GM12873 (cell line): ENCODE results near the gene PPFIA2.

Experiments
- TF ChIP-seq, protein P1 (sequence below): IDR thresholded peaks from 2 replicates; pipeline ENCODE4 v1.5.1; 2012; ENCODE audit warnings: low read depth, mild to moderate bottlenecking, moderate library complexity, low read length, control low read depth; ENCODE audit not compliant: insufficient read depth; ENCODE audit errors: missing control alignments

PPFIA2 gene

DNA sequence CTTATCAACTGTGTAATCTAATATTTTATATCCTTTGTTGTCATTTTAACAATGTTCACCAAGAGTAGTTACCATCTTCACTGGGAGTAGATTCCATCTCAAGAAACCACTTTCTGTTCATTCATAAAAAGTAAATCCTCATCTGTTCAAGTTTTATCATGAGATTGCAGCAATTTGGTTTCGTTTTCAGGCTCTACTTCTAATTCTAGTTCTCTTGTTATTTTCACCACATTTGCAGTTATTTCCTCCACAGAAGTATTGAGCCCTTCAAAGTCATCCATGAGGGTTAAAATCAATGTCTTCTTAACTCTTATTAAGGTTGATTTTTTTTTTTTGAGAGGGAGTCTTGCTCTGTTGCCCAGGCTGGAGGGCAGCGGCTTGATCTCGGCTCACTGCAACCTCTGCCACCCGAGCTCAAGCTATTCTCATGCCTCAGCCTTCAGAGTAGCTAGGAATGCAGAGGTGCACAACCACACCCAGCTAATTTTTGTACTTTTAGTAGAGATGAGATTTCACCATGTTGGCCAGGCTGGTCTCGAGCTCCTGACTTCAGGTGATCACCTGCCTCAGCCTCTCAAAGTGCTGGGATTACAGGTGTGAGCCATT, 404.7 kb downstream of the PPFIA2 start:
- TF ChIP-seq, protein P1, sequence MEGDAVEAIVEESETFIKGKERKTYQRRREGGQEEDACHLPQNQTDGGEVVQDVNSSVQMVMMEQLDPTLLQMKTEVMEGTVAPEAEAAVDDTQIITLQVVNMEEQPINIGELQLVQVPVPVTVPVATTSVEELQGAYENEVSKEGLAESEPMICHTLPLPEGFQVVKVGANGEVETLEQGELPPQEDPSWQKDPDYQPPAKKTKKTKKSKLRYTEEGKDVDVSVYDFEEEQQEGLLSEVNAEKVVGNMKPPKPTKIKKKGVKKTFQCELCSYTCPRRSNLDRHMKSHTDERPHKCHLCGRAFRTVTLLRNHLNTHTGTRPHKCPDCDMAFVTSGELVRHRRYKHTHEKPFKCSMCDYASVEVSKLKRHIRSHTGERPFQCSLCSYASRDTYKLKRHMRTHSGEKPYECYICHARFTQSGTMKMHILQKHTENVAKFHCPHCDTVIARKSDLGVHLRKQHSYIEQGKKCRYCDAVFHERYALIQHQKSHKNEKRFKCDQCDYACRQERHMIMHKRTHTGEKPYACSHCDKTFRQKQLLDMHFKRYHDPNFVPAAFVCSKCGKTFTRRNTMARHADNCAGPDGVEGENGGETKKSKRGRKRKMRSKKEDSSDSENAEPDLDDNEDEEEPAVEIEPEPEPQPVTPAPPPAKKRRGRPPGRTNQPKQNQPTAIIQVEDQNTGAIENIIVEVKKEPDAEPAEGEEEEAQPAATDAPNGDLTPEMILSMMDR: no peak

DNA sequence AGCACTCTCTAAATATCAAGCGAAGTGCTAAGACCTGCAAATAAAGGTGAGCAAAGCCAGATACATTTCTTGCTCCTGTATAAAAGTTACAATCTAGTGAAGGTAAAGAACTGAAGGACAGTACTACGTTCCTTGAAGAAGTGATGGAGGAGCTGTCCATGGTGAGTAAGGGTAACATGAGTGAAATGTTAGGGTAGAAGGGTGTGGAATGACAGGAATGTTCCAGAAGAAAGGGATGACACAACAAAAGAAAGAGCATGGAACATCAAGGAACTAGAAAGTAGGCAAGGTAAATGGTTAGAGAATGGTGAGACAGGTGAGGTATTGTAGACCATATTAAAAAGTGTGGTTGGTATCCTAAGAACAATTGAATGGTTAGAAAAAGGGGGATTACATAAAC, 408.8 kb downstream of the PPFIA2 start:
- TF ChIP-seq, protein P1: no peak

DNA sequence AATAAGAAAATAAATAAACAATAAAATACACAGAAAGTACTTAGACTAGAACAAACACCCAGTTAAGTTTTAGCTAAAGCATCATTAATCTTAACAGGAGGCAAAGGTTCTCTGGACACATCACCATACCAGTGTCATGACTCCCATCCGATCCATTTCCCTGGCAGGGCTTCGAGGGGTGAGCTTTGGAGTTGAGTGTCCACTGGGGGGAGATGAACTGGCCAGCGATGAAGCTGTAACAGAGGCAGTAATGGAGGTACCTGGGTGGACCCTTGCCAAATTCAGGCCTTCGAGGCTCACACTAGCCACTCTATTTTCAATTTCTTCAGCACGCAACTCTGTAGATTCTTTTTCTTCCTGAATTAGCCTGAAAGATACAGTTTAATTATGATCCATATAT, 411.7 kb downstream of the PPFIA2 start:
- TF ChIP-seq, protein P1: no peak

DNA sequence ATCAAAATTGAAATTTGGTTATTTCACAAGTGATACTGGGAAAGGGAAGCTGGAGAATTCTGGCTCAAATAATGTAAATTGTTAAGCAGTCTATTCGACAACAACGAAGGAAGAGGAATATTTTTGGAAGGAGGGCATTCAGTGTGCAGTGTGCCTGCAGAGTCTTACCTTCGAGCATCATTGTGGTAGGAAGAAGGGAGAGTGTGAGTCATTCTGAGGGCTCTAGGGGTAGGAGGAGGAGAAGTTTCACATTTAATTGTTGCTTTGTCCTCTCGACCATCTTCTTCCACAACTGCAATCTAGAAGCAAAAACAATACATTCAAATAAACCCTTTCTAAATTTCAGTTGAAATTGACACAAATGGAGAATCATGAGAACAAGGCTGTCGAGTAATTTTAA, 418.2 kb downstream of the PPFIA2 start:
- TF ChIP-seq, protein P1: no peak

DNA sequence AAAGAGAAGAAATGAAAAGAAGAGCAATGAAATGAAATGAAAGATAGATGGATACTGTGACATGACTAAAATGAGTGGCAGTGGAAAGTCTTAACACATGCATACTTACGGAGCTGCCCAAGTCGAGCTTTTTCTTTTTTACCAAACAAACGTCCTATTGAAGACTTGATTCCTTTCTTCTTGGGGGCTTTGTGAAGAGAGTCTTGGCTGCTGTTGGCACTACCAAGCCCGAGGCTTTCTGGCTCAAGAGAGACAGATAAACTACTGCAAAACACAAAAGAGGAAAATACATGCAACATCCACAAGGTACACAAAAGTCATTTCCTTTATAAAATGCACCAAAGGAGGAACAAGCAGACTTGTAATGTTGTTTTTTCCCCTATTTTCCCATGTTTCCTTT, 420.1 kb downstream of the PPFIA2 start:
- TF ChIP-seq, protein P1: no peak

DNA sequence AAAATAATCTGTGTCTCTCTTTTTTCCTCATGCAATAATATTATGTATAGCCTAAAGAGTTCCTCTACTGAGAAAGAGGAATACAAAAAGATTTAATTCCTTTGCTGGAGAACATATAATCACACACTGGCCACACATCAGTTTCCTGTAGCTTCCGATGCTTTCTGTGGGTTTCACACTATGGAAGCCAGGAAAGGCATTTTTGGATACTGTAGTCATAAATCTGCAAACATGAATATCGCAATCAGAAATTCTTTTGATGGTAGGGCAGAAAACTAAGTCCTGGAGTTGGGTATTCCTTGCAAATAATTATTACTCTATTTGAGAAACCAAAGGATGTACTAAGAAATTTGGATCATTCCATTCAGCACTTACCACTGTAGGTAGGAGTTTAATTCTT, 421.3 kb downstream of the PPFIA2 start:
- TF ChIP-seq, protein P1: no peak

DNA sequence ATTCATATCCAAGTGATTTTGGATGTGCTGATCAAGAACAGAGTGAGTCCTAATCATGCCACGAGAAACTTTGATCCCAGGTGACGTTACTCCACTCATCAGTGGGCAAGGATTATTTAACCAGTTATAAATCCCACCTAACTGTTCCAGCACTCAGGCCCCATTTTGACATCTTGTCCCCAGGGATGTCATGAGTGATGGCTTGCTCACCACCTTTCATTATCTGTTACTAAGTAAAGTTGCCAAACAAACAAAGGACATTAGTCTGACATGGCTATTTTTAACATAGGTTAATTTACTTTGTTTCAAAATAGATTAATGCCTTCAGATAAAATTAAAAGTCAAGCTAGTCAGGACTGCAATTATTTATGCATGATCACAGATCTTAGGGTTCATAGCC, 425.3 kb downstream of the PPFIA2 start:
- TF ChIP-seq, protein P1: no peak
